Thyroid gland (tissue), 4 donors: ENCODE measurements around the gene TGFBR3. TPM values are rescaled to one million over a fixed set of nuclear protein-coding genes. Genes with fewer than 3 reads are reported as not detected.

Experiments used
- DNase-seq, 2 donors: peaks; one replicate each; pipeline ENCODE4 v3.0.0-alpha.2; 2019
- H3K27ac ChIP-seq, 3 donors: fragments of 200-600 bp; sonication (generic); 1 replicate in 2 of 3; 2 replicates in 1 of 3; pipeline ENCODE4 v1.5.1; 2016 to 2019; ENCODE audit warnings: mild to moderate bottlenecking in 1 of 3, moderate library complexity in 1 of 3
- H3K27me3 ChIP-seq: fragments of 200-600 bp; sonication (generic); one replicate; pipeline ENCODE4 v1.5.1; 2019
- H3K36me3 ChIP-seq, 2 donors: fragments of 200-600 bp; sonication (generic); one replicate each; pipeline ENCODE4 v1.5.1; 2016 to 2019
- H3K4me1 ChIP-seq, 2 donors: fragments of 200-600 bp; sonication (generic); one replicate each; pipeline ENCODE4 v1.5.1; 2017 to 2019
- H3K4me3 ChIP-seq, 3 donors: fragments of 200-600 bp; sonication (generic); replicated peaks in 1 of 3; 1 replicate in 2 of 3; 2 replicates in 1 of 3; pipeline ENCODE4 v1.5.1; 2016; ENCODE audit warnings: mild to moderate bottlenecking in 1 of 3
- H3K9me3 ChIP-seq: fragments of 200-600 bp; sonication (generic); one replicate; pipeline ENCODE4 v1.5.1; 2017
- CTCF ChIP-seq, 6 experiments: fragments of 200-600 bp in 3 of 6; fragments of 450-650 bp in 3 of 6; sonication (generic) in 3 of 6; IDR thresholded peaks; one replicate each; pipeline ENCODE4 v1.5.1; 2016 to 2019; ENCODE audit warnings: antibody characterized with exemption in 6 of 6, mild to moderate bottlenecking in 2 of 6, inconsistent platforms in 1 of 6, moderate library complexity in 1 of 6
- POLR2A ChIP-seq, 2 donors: fragments of 450-650 bp; IDR thresholded peaks; one replicate each; pipeline ENCODE4 v1.6.1; 2017; ENCODE audit warnings: antibody characterized with exemption in 2 of 2, mild to moderate bottlenecking in 2 of 2, moderate library complexity in 1 of 2
- WGBS, 2 donors: methylation state at CpG; one replicate each; pipeline ENCODE4 v1.1.5; 2017; 5-methylcytosine and 5-hydroxymethylcytosine counted together
- intact Hi-C: fragments of 100-400 bp; cut with DNase I; formaldehyde crosslinking; loops from one replicate; pipeline ENCODE4 v1.15.1; 2023
- total RNA-seq, 4 donors: library from RNA; depleted of rRNA; stranded (reverse); fragments of >200 nt; gene quantifications; one replicate each; pipeline ENCODE4 v1.2.3, GENCODE V29; 2016

The TGFBR3 gene
- total RNA-seq, 4 donors from 2014 or later = 37.2 to 223 (median 106) TPM

- H3K4me1 ChIP-seq = peaks cover 36 to 62% of the 10 kb centered on the region in 2 donors
- H3K4me3 ChIP-seq = no peak overlapping the region
- intact Hi-C loops = loop anchor here (10.0 kb wide), 2 partner anchors 123 to 137 kb away; partner anchors contain the start of gene TGFBR3
- no peak overlapping the region for H3K27ac ChIP-seq
- H3K27me3 ChIP-seq = no peaks in the 10 kb centered on the region
- DNase-seq = no peak
- no peaks in the 10 kb centered on the region for H3K9me3 ChIP-seq
- 84 to 97% methylated on average over 6 of the region's 6 CpGs for WGBS, 2 donors
- TF ChIP-seq POLR2A (IDR thresholded peaks at IDR 0.05) (no peak), CTCF (IDR thresholded peaks at IDR 0.05) (no peak)
- no peaks in the 10 kb centered on the region for H3K36me3 ChIP-seq
These were observed 138.3 kb downstream of the TGFBR3 start for GRCh38 chr1:91747666-91748065.

- Histone ChIP-seq H3K4me1 (peaks cover 44 to 67% of the 10 kb centered on the region in 2 donors), H3K27me3 (no peaks in the 10 kb centered on the region), H3K4me3 (no peak overlapping the region), H3K36me3 (no peaks in the 10 kb centered on the region), H3K9me3 (no peaks in the 10 kb centered on the region), H3K27ac (no peak overlapping the region)
- WGBS, 2 donors = 92 to 97% methylated on average over 3 of the region's 3 CpGs
- TF ChIP-seq POLR2A (IDR thresholded peaks at IDR 0.05) = no peak
- no peak for TF ChIP-seq CTCF (IDR thresholded peaks at IDR 0.05)
- intact Hi-C loops = loop anchor here (10.0 kb wide), 2 partner anchors 122 to 138 kb away; partner anchors contain the start of gene TGFBR3
- DNase-seq = no peak
These were observed 139.1 kb downstream of the TGFBR3 start for GRCh38 chr1:91746728-91747338.

- DNase-seq = no peak
- no peaks in the 10 kb centered on the region for H3K36me3 ChIP-seq
- TF ChIP-seq CTCF (IDR thresholded peaks at IDR 0.05) = no peak
- no peak for TF ChIP-seq POLR2A (IDR thresholded peaks at IDR 0.05)
- H3K9me3 ChIP-seq = no peaks in the 10 kb centered on the region
- WGBS, 2 donors = 58 to 68% methylated on average over 5 of the region's 5 CpGs
- H3K4me1 ChIP-seq = peaks cover 35 to 59% of the 10 kb centered on the region in 2 donors
- H3K27me3 ChIP-seq = no peaks in the 10 kb centered on the region
- intact Hi-C loops = loop anchor here (10.0 kb wide), 2 partner anchors 121 to 139 kb away; partner anchors contain the start of gene TGFBR3
- H3K4me3 ChIP-seq = no peak overlapping the region
- peak overlapping the region; percentile 45 to 76 (median 67) for H3K27ac ChIP-seq
These were observed 140.1 kb downstream of the TGFBR3 start for GRCh38 chr1:91745640-91746373.

- intact Hi-C loops = loop anchor here (10.0 kb wide), 2 partner anchors 120 to 140 kb away; partner anchors contain the start of gene TGFBR3
- DNase-seq = peak; percentile 70 to 73
- peaks cover 30 to 52% of the 10 kb centered on the region in 2 donors for H3K4me1 ChIP-seq
These were observed 140.9 kb downstream of the TGFBR3 start for GRCh38 chr1:91744953-91745639.

More at GRCh38 chr1:91744953-91745639, 140.9 kb downstream of the TGFBR3 start:
- H3K27me3 ChIP-seq = no peaks in the 10 kb centered on the region
- H3K36me3 ChIP-seq = no peaks in the 10 kb centered on the region
- no peaks in the 10 kb centered on the region for H3K9me3 ChIP-seq
- peak overlapping the region; percentile 45 to 76 (median 67) for H3K27ac ChIP-seq
- 18 to 19% methylated on average over 6 of the region's 6 CpGs for WGBS, 2 donors
- TF ChIP-seq POLR2A (IDR thresholded peaks at IDR 0.05) (no peak), CTCF (IDR thresholded peaks at IDR 0.05) (peak in 4 of 6 experiments; percentile 24 to 51 (median 41))
- no peak overlapping the region for H3K4me3 ChIP-seq
